Fibroblast of skin of right biceps (primary cell): ENCODE results near the gene CD8B.
"Not testable (repeated sequence)": the region's sequence is repeated elsewhere in the genome, so short reads cannot be mapped to it uniquely, and the experiment has no call there.

Experiments used
- DNase-seq: peaks from one replicate; pipeline ENCODE4 v3.0.0-alpha.2; 2013

CD8B gene

GRCh38 chr2:86861628-86862379, at the start of gene CD8B:
CD8B (minus strand) TSS chr2:86861886; CDS start chr2:86861865, 21 bp downstream.
- DNase-seq = not testable (repeated sequence)

GRCh38 chr2:86905868-86906267, 44.2 kb upstream of the CD8B start:
- not testable (repeated sequence) for DNase-seq

GRCh38 chr2:86900687-86901086, 39.0 kb upstream of the CD8B start:
- peak; percentile 13 for DNase-seq

- not testable (repeated sequence) for DNase-seq
Measured at GRCh38 chr2:86886026-86886425, 24.3 kb upstream of the CD8B start.

GRCh38 chr2:86882865-86883264, 21.2 kb upstream of the CD8B start:
- not testable (repeated sequence) for DNase-seq

- not testable (repeated sequence) for DNase-seq
Measured at GRCh38 chr2:86882118-86882665, 20.5 kb upstream of the CD8B start.

- not testable (repeated sequence) for DNase-seq
Measured at GRCh38 chr2:86878986-86879385, 17.3 kb upstream of the CD8B start.

- not testable (repeated sequence) for DNase-seq
Measured at GRCh38 chr2:86870941-86871340, 9.3 kb upstream of the CD8B start.

- not testable (repeated sequence) for DNase-seq
Measured at GRCh38 chr2:86868895-86869468, 7.3 kb upstream of the CD8B start.

- DNase-seq = not testable (repeated sequence)
Measured at GRCh38 chr2:86862380-86862703, 656 bp upstream of the CD8B start.

- DNase-seq = not testable (repeated sequence)
Measured at GRCh38 chr2:86861175-86861574, 511 bp downstream of the CD8B start.

- DNase-seq = not testable (repeated sequence)
Measured at GRCh38 chr2:86860573-86860972, 1.1 kb downstream of the CD8B start.

GRCh38 chr2:86857688-86858087, 4.0 kb downstream of the CD8B start:
- not testable (repeated sequence) for DNase-seq

GRCh38 chr2:86856498-86856897, 5.2 kb downstream of the CD8B start:
- DNase-seq = not testable (repeated sequence)

GRCh38 chr2:86855981-86856380, 5.7 kb downstream of the CD8B start:
- DNase-seq = peak; percentile 68

- DNase-seq = not testable (repeated sequence)
Measured at GRCh38 chr2:86851581-86851980, 10.1 kb downstream of the CD8B start.

GRCh38 chr2:86842607-86843234, 19.0 kb downstream of the CD8B start:
- DNase-seq = not testable (repeated sequence)

GRCh38 chr2:86841330-86841729, 20.4 kb downstream of the CD8B start:
- not testable (repeated sequence) for DNase-seq

GRCh38 chr2:86839871-86840548, 21.7 kb downstream of the CD8B start:
- DNase-seq = not testable (repeated sequence)

- not testable (repeated sequence) for DNase-seq
Measured at GRCh38 chr2:86839455-86839854, 22.2 kb downstream of the CD8B start.

GRCh38 chr2:86837714-86838113, 24.0 kb downstream of the CD8B start:
- not testable (repeated sequence) for DNase-seq

- peak; percentile 91 for DNase-seq
Measured at GRCh38 chr2:86836915-86837695, 24.6 kb downstream of the CD8B start.
